Spleen (tissue), 11 donors: Measurements from ENCODE around the gene HEXB. TPM values are rescaled to one million over a fixed set of nuclear protein-coding genes. Genes with fewer than 3 reads are reported as not detected.

Experiments
- DNase-seq: peaks from one replicate; pipeline ENCODE4 v3.0.0-alpha.2; 2020
- H3K27ac ChIP-seq, 8 donors: fragments of 200-600 bp; sonication (generic) in 7 of 8; 1 replicate in 4 of 8; 2 replicates in 4 of 8; pipeline versions ENCODE4 v1.5.0 to v1.8.0; 2016 to 2021; ENCODE audit warnings: inconsistent platforms in 4 of 8, mild to moderate bottlenecking in 4 of 8, moderate library complexity in 1 of 8
- H3K27me3 ChIP-seq, 7 donors: fragments of 200-600 bp; sonication (generic) in 6 of 7; replicated peaks in 1 of 7; 1 replicate in 4 of 7; 2 replicates in 3 of 7; pipeline versions ENCODE4 v1.5.0 to v1.8.0; 2016 to 2021; ENCODE audit warnings: inconsistent platforms in 3 of 7, mild to moderate bottlenecking in 1 of 7
- H3K36me3 ChIP-seq, 6 donors: fragments of 200-600 bp; sonication (generic) in 5 of 6; 1 replicate in 4 of 6; 2 replicates in 2 of 6; pipeline versions ENCODE4 v1.5.0 to v1.8.0; 2016 to 2021; ENCODE audit warnings: inconsistent platforms in 2 of 6
- H3K4me1 ChIP-seq, 6 donors: fragments of 200-600 bp; sonication (generic) in 5 of 6; 1 replicate in 3 of 6; 2 replicates in 3 of 6; pipeline versions ENCODE4 v1.5.0 to v1.8.0; 2016 to 2021; ENCODE audit warnings: inconsistent platforms in 3 of 6
- H3K4me3 ChIP-seq, 8 donors: fragments of 200-600 bp; sonication (generic) in 7 of 8; 1 replicate in 4 of 8; 2 replicates in 4 of 8; pipeline versions ENCODE4 v1.5.0 to v1.8.0; 2016 to 2021; ENCODE audit warnings: inconsistent platforms in 4 of 8, mild to moderate bottlenecking in 4 of 8, moderate library complexity in 2 of 8
- H3K9me3 ChIP-seq, 8 donors: fragments of 200-600 bp; sonication (generic) in 7 of 8; 1 replicate in 4 of 8; 2 replicates in 4 of 8; pipeline versions ENCODE4 v1.5.0 to v1.8.0; 2016 to 2021; ENCODE audit warnings: inconsistent platforms in 4 of 8
- POLR2A ChIP-seq, 3 donors: fragments of 450-650 bp; IDR thresholded peaks; one replicate each; pipeline ENCODE4 v1.5.1; 2017; ENCODE audit warnings: antibody characterized with exemption in 3 of 3, mild to moderate bottlenecking in 1 of 3
- POLR2AphosphoS5 ChIP-seq, 3 donors: sonication (generic); formaldehyde crosslinking; IDR thresholded peaks; one replicate each; pipeline ENCODE4 v1.5.1; 2017; ENCODE audit warnings: antibody characterized with exemption in 3 of 3
- WGBS, 5 donors: extraction: QIAGEN DNeasy Blood & Tissue Kit in 3 of 5; methylation state at CpG; one replicate each; pipeline versions ENCODE4 v1.1.5 to v1.1.7; 2013 to 2018; 5-methylcytosine and 5-hydroxymethylcytosine counted together
- intact Hi-C: fragments of 100-400 bp; cut with DNase I; formaldehyde crosslinking; loops from one replicate; pipeline ENCODE4 v1.15.0; 2023; ENCODE audit warnings: low total_unique reads
- polyA plus RNA-seq, 3 donors: library from polyadenylated mRNA; stranded (reverse); fragments of 200-250 nt; gene quantifications; one replicate each; pipeline ENCODE4 v1.2.1, GENCODE V29; 2013
- total RNA-seq, 7 donors: library from RNA; depleted of rRNA in 3 of 7; stranded (reverse); fragments of >200 nt in 3 of 7; fragmentation: NEBNext Ultra II Directional in 4 of 7; extraction: Animal tissue kit (Norgen Biotek cat#: 25700) in 4 of 7; gene quantifications; one replicate each; pipeline versions ENCODE4 v1.1.0 to v1.2.1, GENCODE V29; 2016 to 2021
- TF ChIP-seq, protein P1 (sequence below), 11 experiments: fragments of 200-600 bp in 7 of 11; fragments of 450-650 bp in 4 of 11; sonication (generic) in 4 of 11; IDR thresholded peaks in 8 of 11; conservative IDR thresholded peaks in 3 of 11; 1 replicate in 7 of 11; 2 replicates in 4 of 11; pipeline versions ENCODE4 v1.4.0 to v1.8.0; 2016 to 2021; ENCODE audit warnings: antibody characterized with exemption in 11 of 11, inconsistent platforms in 4 of 11, mild to moderate bottlenecking in 1 of 11
- donor health status: healthy with polysubstance abuse.
- donor health status: DM: no; HTN: no; CAD: no; lungs with moderate emphysema.
- donor health status: DM: no; HTN: no; CAD: no.
- donor health status: Bipolar disorder and iron deficiency.
- donor health status: healthy.
- donor health status: DM: no; HTN: no; CAD: no.
- donor health status: DM: yes; HTN: yes; CAD: no.

The HEXB gene
- total and polyA plus RNA-seq, 10 donors, result 61.9 to 119 (median 83.7) TPM

DNA sequence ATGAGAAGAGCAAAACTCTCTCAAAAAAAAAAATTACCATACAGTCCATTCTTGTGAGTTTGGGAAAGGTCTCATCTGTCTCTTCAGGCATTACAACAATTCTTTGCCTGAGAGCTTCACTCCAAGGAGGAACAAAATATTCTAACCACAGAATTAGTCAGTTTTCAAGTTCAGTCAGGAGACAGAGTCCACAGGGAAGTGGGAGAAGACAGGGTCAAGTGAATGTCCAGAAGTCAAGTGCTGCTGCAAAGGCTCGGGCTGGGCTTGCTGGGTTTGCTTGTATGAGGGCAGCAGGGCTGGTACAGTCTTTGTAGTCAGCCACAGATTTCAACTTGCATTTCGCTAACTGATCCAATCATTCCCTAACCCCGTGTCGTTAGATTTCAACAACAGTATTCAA lies 17.6 kb upstream of the HEXB start:
- no peaks in the 10 kb centered on the region for H3K4me1 ChIP-seq
- H3K27ac ChIP-seq, result no peak overlapping the region
- H3K4me3 ChIP-seq, result no peak overlapping the region
- TF ChIP-seq, protein P1, sequence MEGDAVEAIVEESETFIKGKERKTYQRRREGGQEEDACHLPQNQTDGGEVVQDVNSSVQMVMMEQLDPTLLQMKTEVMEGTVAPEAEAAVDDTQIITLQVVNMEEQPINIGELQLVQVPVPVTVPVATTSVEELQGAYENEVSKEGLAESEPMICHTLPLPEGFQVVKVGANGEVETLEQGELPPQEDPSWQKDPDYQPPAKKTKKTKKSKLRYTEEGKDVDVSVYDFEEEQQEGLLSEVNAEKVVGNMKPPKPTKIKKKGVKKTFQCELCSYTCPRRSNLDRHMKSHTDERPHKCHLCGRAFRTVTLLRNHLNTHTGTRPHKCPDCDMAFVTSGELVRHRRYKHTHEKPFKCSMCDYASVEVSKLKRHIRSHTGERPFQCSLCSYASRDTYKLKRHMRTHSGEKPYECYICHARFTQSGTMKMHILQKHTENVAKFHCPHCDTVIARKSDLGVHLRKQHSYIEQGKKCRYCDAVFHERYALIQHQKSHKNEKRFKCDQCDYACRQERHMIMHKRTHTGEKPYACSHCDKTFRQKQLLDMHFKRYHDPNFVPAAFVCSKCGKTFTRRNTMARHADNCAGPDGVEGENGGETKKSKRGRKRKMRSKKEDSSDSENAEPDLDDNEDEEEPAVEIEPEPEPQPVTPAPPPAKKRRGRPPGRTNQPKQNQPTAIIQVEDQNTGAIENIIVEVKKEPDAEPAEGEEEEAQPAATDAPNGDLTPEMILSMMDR (IDR thresholded peaks at IDR 0.05 in 8 of 11, conservative IDR thresholded peaks at IDR 0.05 in 3 of 11), result no peak
- TF ChIP-seq POLR2A (IDR thresholded peaks at IDR 0.05), result no peak
- DNase-seq, result no peak
- H3K9me3 ChIP-seq, result peaks cover 0 to 5% (median 0%) of the 10 kb centered on the region in 8 donors
- no peaks in the 10 kb centered on the region for H3K36me3 ChIP-seq
- WGBS, 5 donors, result 67 to 74% (median 71%) methylated on average over 4 of the region's 4 CpGs
- intact Hi-C loops, result no loop called here
- peaks cover 0 to 17% (median 0%) of the 10 kb centered on the region in 7 donors for H3K27me3 ChIP-seq

DNA sequence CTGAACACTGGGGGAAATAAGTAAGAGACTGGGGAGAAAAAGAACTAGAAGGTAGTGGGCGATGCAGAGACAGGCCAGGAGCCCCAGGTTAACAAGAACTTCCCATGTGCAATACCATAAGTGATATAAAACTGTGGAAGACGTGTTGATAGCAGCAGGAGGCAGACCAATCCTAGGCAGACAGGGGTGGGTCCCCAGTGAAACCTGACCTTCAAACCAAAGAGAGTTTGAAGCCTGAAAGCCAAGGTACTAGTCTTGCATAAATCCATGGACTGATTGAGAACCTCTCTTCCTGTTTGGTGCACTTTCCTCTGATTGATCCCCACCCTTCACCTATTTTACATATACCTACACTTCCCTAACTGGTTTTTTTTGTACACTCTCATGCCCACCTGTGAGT lies 15.2 kb upstream of the HEXB start:
- H3K4me1 ChIP-seq, result no peaks in the 10 kb centered on the region
- no peak overlapping the region for H3K27ac ChIP-seq
- no peak for DNase-seq
- H3K27me3 ChIP-seq, result peaks cover 0 to 3% (median 0%) of the 10 kb centered on the region in 7 donors
- no peak overlapping the region for H3K4me3 ChIP-seq
- peaks cover 0 to 5% (median 0%) of the 10 kb centered on the region in 8 donors for H3K9me3 ChIP-seq
- H3K36me3 ChIP-seq, result no peaks in the 10 kb centered on the region
- 72 to 96% (median 83%) methylated on average over 2 of the region's 2 CpGs for WGBS, 5 donors
- TF ChIP-seq POLR2A (IDR thresholded peaks at IDR 0.05), result no peak
- TF ChIP-seq, protein P1 (IDR thresholded peaks at IDR 0.05 in 8 of 11, conservative IDR thresholded peaks at IDR 0.05 in 3 of 11), result no peak
- TF ChIP-seq POLR2AphosphoS5 (IDR thresholded peaks at IDR 0.05), result no peak
- intact Hi-C loops, result loop anchor here (5.0 kb wide), 2 partner anchors 247 to 597 kb away; no protein-coding TSS in a partner anchor

DNA sequence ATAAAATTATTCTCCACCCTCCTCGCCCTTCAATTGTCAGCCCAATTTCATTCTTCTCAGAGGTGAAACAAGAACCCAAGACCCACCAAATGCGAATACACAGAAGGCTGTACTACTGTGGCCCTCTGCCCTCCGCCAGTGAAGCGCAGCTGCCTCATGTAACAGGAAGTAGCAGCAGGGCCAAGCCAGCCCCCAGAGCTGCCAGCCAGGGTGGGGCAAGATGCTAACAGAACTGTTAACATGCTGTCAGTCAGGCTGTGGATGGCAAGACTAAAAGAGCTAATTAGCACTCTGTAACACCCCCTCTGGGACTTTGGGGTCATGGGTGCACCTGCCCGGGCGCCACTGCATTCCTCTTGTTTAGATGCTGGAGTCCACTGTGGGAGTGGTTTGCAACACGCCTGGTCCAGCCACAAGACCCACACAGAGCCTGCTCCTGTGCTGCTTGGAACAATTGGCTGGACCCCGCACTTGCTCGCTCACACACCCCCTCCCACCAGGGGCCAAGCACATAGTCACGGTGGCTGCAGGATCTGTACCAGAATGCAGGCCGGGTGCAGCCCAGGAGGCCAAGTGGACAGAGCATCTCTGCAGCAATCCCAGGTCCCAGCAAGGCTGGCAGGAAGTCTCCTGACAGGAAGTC lies 14.5 kb upstream of the HEXB start:
- intact Hi-C loops, result loop anchor here (5.0 kb wide), 2 partner anchors 247 to 597 kb away; no protein-coding TSS in a partner anchor
- H3K36me3 ChIP-seq, result no peaks in the 10 kb centered on the region
- H3K27me3 ChIP-seq, result peaks cover 0 to 3% (median 0%) of the 10 kb centered on the region in 7 donors
- WGBS, 5 donors, result 76 to 87% (median 85%) methylated on average over 10 to 11 of the region's 11 CpGs
- no peak for TF ChIP-seq POLR2A (IDR thresholded peaks at IDR 0.05)
- no peak for TF ChIP-seq POLR2AphosphoS5 (IDR thresholded peaks at IDR 0.05)
- TF ChIP-seq, protein P1 (IDR thresholded peaks at IDR 0.05 in 8 of 11, conservative IDR thresholded peaks at IDR 0.05 in 3 of 11), result no peak
- H3K4me3 ChIP-seq, result no peak overlapping the region
- peaks cover 0 to 5% (median 0%) of the 10 kb centered on the region in 8 donors for H3K9me3 ChIP-seq
- H3K27ac ChIP-seq, result no peak overlapping the region
- H3K4me1 ChIP-seq, result no peaks in the 10 kb centered on the region
- no peak for DNase-seq

DNA sequence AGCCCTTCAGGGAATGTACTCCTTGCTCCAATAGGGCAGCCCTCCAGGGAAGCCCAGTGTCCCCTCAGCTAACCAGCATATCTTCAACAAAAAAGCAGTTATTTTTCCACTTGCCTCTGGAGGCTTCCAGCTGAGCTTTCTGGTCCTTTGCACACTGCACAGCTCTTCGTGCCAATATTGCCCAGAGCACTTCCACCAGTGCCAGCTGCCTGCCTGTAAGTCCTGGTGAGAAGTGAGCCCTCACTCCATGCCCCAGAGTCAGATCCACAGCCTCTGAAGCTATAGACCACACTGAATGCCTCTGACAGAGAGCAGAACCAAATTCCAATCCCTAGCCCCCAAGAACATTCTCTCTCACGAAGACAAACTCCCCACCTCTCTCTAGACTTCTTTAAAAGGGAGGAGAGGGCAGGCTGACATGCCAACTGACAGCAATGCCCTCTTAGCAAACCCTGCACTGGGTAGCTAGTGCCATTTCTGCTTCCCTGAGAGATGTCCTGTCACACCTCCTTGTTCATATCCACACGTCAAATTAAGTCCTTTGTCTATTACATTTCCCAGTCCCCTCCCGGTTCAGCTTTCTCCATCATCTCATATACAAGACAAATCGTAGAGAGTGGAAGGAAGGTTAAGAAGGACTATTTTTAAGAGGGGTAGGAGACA lies 12.7 kb upstream of the HEXB start:
- H3K9me3 ChIP-seq, result peaks cover 0 to 5% (median 0%) of the 10 kb centered on the region in 8 donors
- no peak for DNase-seq
- H3K27me3 ChIP-seq, result peaks cover 0 to 3% (median 0%) of the 10 kb centered on the region in 7 donors
- H3K27ac ChIP-seq, result no peak overlapping the region
- TF ChIP-seq POLR2A (IDR thresholded peaks at IDR 0.05), result no peak
- 63 to 82% (median 71%) methylated on average over 5 of the region's 5 CpGs for WGBS, 5 donors
- intact Hi-C loops, result loop anchor here (5.0 kb wide), 2 partner anchors 245 to 595 kb away; no protein-coding TSS in a partner anchor
- H3K36me3 ChIP-seq, result no peaks in the 10 kb centered on the region
- no peaks in the 10 kb centered on the region for H3K4me1 ChIP-seq
- H3K4me3 ChIP-seq, result no peak overlapping the region
